GM19043 (cell line): ENCODE results near the gene NPAS2.

ENCODE experiments used
- ATAC-seq: cut with Tn5 transposase; IDR thresholded peaks from one replicate; pipeline ENCODE4 v1.9.1; 2021; ENCODE audit warnings: low read depth; ENCODE audit not compliant: unreplicated experiment

NPAS2 gene

DNA sequence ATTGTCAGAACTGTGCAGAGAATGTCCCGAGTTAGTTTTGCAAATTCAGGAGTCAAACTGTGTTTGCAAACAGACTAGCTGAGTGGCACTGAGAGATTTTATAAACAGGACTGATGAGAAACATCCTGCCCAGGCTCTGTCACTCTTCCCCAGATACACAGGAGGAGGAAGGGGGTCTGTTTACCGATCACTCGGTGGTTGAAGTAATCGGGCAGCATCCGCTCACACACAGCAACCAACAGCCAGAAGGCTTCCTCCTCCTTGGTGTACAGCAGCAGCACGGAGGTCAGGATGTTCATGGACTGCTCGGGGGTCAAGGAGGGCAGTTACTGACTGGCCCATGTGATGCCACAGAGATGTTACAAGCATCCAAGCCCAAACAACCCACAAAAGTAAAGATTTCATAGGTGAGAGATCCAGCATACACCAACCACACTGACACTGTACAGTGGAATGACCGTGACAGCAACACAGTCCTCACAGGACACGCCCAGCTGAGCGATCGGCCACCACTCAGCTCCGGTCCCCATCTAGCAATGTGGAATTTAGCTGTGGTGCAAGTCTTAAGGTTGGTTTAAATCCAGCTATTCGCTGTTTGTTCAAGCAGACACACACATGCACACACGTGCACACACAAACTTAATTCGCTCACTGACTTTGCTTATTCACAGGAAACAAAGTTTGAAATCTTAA is 212.3 kb downstream of the NPAS2 start:
- ATAC-seq: no peak

DNA sequence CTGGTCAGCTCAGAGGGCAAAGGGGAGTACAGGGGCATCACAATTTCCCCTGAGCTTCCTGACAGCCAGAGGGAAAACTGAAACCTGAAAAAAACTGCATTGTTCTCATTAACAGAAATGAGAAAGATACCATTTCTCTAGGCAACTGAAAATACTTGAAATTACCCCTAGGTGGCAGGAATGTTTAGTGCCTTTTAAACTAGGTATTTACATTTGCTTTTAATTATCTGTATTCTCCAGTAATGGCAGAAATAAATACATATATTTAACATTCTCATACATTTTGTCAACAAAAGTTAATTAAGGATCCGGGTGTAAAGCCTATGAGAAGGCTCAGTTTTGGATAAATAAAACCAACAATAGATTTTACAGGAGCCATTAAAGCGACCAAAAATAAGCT is 216.6 kb downstream of the NPAS2 start:
- no peak for ATAC-seq

DNA sequence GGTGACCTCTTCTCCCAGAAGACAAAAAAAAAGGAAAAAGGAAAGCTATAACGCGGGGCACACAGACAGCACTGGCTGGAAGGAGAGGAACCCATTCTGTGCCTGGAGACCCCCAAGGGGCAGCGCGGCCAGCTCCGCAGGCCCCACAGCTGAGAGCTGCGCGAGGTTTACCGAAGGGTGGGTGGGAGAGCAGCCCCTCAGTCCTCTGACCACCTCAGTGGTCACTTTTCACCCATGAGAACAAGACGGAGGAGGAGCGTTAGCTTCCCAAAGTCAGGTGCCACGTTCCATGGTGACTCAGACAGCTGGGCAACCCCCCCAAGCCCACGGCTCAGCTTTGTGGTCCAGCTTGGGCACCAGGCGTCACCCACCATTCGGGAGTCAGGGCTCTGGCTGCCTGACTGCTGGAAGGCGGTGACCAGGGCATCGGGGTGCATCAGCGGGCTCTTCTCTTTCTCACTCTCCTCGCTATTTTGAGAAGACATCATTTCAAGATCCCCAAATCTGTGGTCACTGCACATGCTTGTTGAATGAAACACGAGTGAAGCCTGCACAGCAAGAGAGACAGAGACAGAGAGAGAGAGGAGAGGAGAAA is 217.3 kb downstream of the NPAS2 start:
- ATAC-seq: no peak

DNA sequence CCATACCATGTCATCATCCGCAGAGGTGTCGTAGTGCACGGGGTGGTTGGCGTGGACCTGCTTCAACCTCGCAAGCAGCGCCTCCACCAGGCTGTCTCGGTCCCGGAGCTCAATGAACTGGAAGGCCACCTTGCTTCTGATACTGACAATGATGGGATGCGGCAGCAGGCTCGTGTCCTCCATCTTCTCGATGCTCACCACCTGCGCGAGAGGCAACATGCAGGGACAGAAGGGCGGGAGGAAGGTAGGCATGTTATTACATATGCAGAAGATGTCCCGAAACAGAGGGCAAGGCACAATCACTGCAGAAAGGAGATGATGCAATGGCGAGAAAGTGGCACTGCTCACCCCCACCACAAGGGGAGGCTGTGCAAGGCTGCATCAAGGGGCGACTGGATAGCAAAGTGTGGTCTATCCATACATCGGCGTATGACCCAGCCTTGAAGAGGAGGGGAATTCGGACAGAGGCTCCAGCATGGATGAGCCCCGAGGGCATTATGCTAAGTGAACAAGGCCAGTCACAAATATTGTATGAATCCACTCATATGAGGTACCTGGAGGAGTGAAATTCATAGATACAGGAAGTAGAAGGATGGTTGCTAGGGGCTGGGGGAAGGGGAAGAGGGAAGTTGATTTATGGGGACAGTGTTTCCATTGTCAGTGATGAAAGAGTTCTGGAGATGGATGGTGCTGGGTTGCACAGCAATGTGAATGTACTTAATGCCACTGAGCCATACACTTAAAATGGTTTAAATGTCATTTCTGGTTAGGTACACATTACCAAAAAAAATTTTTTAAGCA is 218.7 kb downstream of the NPAS2 start:
- no peak for ATAC-seq

DNA sequence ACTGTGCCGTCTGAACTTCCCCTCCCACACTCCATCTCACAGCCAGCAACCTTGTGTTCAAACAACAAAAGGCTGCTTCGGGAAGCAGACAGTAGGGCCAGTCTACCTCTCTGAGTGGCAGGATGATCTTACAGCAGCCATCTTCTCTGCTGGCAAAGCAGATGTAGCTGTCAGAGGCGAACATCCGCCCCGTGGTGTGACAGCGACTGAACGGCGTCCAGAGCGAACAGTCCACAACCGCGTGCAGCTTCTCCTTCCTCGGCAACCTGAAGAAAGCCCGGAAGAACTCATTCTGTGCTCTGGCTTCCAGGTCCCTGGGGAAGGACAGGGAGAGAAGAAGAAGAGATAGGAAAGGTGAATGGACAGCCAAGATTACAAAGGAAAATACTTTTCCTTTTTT is 220.1 kb downstream of the NPAS2 start:
- no peak for ATAC-seq

DNA sequence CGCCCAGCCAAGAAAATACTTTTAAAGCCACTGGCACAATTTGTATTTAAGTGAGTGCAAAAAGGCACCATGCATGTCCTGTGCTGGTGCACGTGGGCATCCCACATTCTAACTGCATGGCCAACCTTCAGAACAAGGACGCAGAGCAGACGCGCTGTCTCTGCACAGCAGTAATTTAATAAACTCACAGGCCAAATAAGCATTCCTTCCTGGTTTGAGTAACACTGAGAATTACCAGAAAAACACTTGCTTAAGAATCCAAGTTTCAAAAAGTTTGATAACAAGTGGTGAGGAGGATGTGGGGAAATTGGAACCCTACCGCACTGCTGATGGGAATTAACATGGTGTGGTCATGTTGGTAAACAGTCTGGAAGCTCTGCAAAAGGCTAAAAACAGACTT is 220.8 kb downstream of the NPAS2 start:
- no peak for ATAC-seq

DNA sequence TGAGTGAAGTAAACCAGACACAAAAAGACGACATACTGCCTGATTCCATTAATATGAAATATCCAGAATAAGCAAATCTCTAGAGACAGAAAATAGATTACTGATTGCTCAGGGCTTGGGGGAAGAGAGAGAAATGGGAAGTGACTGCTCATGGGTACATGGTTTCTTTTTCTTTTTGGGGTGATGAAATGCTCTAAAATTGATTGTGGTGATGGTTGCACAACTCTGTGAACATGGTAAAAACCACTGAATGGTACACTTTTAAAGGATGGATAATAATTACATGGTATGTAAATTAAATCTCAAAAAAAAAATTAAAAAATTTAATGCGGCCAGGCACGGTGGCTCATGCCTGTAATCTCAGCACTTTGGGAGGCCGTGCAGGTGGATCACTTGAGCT is 221.5 kb downstream of the NPAS2 start:
- no peak for ATAC-seq

DNA sequence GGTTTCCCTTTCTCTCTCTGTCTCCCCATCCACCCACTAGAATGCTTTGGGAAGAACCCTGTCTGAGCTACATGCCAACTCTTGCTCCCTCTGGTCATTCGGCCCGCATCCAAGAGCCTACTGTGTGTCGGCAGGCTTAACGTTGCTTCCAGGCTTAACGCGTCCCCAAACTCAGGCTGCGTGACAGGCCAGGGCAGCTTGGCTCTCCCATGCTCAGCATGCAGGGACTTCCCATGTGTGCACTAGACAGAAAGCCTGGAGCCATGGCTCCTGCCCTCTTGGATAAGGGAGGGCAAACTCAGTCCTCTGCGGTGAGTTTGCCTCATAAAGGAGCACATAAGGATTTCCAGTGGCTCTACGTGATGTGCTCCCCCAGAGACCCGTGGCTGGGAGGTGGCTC is 225.4 kb downstream of the NPAS2 start:
- no peak for ATAC-seq
